Right lobe of liver (tissue), 4 donors: ENCODE results near the gene ISM1.

Experiments
- POLR2A ChIP-seq: fragments of 450-650 bp; IDR thresholded peaks from one replicate; pipeline ENCODE4 v1.6.1; 2017; ENCODE audit warnings: antibody characterized with exemption, mild to moderate bottlenecking
- TF ChIP-seq, protein P1 (sequence below), 4 donors: fragments of 200-600 bp in 3 of 4; fragments of 450-650 bp in 1 of 4; IDR thresholded peaks; one replicate each; pipeline versions ENCODE4 v1.5.1 to v1.8.0; 2016 to 2022; ENCODE audit warnings: antibody characterized with exemption in 4 of 4, mild to moderate bottlenecking in 2 of 4
- donor health status: DM: no; HTN: no; CAD: no.
- donor health status: DM: no; HTN: no; CAD: no.
- donor health status: DM: no; HTN: yes; CAD: no.

DNA sequence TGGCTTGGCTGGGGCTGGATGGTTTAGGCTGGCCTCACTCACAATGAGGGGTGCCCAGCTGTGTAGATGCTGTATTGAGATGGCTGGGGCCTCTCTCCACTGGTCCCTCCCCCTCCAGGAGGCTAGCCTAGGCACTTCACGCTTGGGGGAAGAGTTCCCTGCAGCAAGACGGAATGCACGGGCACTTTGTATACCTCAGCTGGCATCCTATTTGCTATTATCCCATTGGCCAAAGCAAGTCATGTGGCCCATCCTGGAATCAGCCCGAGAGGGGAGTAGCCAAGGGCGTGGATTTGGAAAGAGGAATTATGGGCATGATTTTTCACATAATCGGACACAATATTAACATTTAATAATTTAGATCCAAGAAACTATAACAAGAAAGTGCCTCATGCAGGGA is 64.3 kb downstream of the ISM1 start:
- no peak for TF ChIP-seq POLR2A
- TF ChIP-seq, protein P1, sequence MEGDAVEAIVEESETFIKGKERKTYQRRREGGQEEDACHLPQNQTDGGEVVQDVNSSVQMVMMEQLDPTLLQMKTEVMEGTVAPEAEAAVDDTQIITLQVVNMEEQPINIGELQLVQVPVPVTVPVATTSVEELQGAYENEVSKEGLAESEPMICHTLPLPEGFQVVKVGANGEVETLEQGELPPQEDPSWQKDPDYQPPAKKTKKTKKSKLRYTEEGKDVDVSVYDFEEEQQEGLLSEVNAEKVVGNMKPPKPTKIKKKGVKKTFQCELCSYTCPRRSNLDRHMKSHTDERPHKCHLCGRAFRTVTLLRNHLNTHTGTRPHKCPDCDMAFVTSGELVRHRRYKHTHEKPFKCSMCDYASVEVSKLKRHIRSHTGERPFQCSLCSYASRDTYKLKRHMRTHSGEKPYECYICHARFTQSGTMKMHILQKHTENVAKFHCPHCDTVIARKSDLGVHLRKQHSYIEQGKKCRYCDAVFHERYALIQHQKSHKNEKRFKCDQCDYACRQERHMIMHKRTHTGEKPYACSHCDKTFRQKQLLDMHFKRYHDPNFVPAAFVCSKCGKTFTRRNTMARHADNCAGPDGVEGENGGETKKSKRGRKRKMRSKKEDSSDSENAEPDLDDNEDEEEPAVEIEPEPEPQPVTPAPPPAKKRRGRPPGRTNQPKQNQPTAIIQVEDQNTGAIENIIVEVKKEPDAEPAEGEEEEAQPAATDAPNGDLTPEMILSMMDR (IDR thresholded peaks at IDR 0.05), result no peak
